ENCODE measurements around the gene EPHA6. TPM values are rescaled to one million over a fixed set of nuclear protein-coding genes. Genes with fewer than 3 reads are reported as not detected.

Gene EPHA6
- total and polyA plus RNA-seq, 2 donors (not counting 1 experiment from before 2014, with no cell fraction given), result under 0.01 TPM; not detected in 1

- H3K79me2 ChIP-seq (ENCODE audit: control insufficient read depth, insufficient read depth, low read length), result no peaks in the 10 kb centered on the region
- no peaks in the 10 kb centered on the region for H3K4me1 ChIP-seq (ENCODE audit: control insufficient read depth, extremely low read depth, insufficient read depth, low read length)
- H4K20me1 ChIP-seq (ENCODE audit: control insufficient read depth, extremely low read depth, insufficient read depth, low read length), result no peaks in the 10 kb centered on the region
- no peak overlapping the region for H3K27ac ChIP-seq (ENCODE audit: insufficient read depth, low read length)
- H3K9ac ChIP-seq (ENCODE audit: insufficient read depth, low read length), result no peak overlapping the region
- TF ChIP-seq CTCF (conservative IDR thresholded peaks at IDR 0.05 in 1 of 2, IDR thresholded peaks at IDR 0.05 in 1 of 2; ENCODE audit: low read depth in 1 of 2, low read length in 2 of 2) (peak in 1 of 2 donors; percentile 5), EZH2 (IDR thresholded peaks at IDR 0.05; ENCODE audit: low read length, missing control alignments) (no peak)
- DNase-seq (ENCODE audit: low read depth in 2 of 2), result no peak
- H3K27me3 ChIP-seq (ENCODE audit: control insufficient read depth, insufficient read depth, low read length), result no peaks in the 10 kb centered on the region
- H2AFZ ChIP-seq (ENCODE audit: low read length), result no peak overlapping the region
- no peak overlapping the region for H3K4me3 ChIP-seq (replicated peaks in 1 of 4; ENCODE audit: control extremely low read depth in 1 of 4, insufficient read depth in 1 of 4, low read depth in 3 of 4, low read length in 4 of 4)
- no peaks in the 10 kb centered on the region for H3K9me3 ChIP-seq (ENCODE audit: control insufficient read depth, insufficient read depth, low read depth, low read length)
- no peaks in the 10 kb centered on the region for H3K36me3 ChIP-seq (ENCODE audit: control insufficient read depth, insufficient read depth, low read length)
- H3K4me2 ChIP-seq (ENCODE audit: extremely low read depth, insufficient read depth, low read length), result no peak overlapping the region
Measured at GRCh38 chr3:97256060-97256459, 441.7 kb downstream of the EPHA6 start.

- H3K36me3 ChIP-seq (ENCODE audit: control insufficient read depth, insufficient read depth, low read length), result no peaks in the 10 kb centered on the region
- no peak for TF ChIP-seq EZH2 (IDR thresholded peaks at IDR 0.05; ENCODE audit: low read length, missing control alignments)
- no peak for TF ChIP-seq CTCF (conservative IDR thresholded peaks at IDR 0.05 in 1 of 2, IDR thresholded peaks at IDR 0.05 in 1 of 2; ENCODE audit: low read depth in 1 of 2, low read length in 2 of 2)
- H3K79me2 ChIP-seq (ENCODE audit: control insufficient read depth, insufficient read depth, low read length), result no peaks in the 10 kb centered on the region
- no peak overlapping the region for H2AFZ ChIP-seq (ENCODE audit: low read length)
- no peaks in the 10 kb centered on the region for H3K9me3 ChIP-seq (ENCODE audit: control insufficient read depth, insufficient read depth, low read depth, low read length)
- no peak overlapping the region for H3K4me3 ChIP-seq (replicated peaks in 1 of 4; ENCODE audit: control extremely low read depth in 1 of 4, insufficient read depth in 1 of 4, low read depth in 3 of 4, low read length in 4 of 4)
- no peaks in the 10 kb centered on the region for H3K27me3 ChIP-seq (ENCODE audit: control insufficient read depth, insufficient read depth, low read length)
- no peak overlapping the region for H3K4me2 ChIP-seq (ENCODE audit: extremely low read depth, insufficient read depth, low read length)
- no peaks in the 10 kb centered on the region for H3K4me1 ChIP-seq (ENCODE audit: control insufficient read depth, extremely low read depth, insufficient read depth, low read length)
- no peak overlapping the region for H3K9ac ChIP-seq (ENCODE audit: insufficient read depth, low read length)
- H4K20me1 ChIP-seq (ENCODE audit: control insufficient read depth, extremely low read depth, insufficient read depth, low read length), result no peaks in the 10 kb centered on the region
- no peak overlapping the region for H3K27ac ChIP-seq (ENCODE audit: insufficient read depth, low read length)
- no peak for DNase-seq (ENCODE audit: low read depth in 2 of 2)
Measured at GRCh38 chr3:97257942-97258697, 443.7 kb downstream of the EPHA6 start.

- Histone ChIP-seq H2AFZ (ENCODE audit: low read length) (no peak overlapping the region), H3K4me1 (ENCODE audit: control insufficient read depth, extremely low read depth, insufficient read depth, low read length) (no peaks in the 10 kb centered on the region), H3K36me3 (ENCODE audit: control insufficient read depth, insufficient read depth, low read length) (no peaks in the 10 kb centered on the region), H3K4me2 (ENCODE audit: extremely low read depth, insufficient read depth, low read length) (no peak overlapping the region), H4K20me1 (ENCODE audit: control insufficient read depth, extremely low read depth, insufficient read depth, low read length) (no peaks in the 10 kb centered on the region), H3K27ac (ENCODE audit: insufficient read depth, low read length) (no peak overlapping the region), H3K9me3 (ENCODE audit: control insufficient read depth, insufficient read depth, low read depth, low read length) (no peaks in the 10 kb centered on the region), H3K27me3 (ENCODE audit: control insufficient read depth, insufficient read depth, low read length) (no peaks in the 10 kb centered on the region), H3K79me2 (ENCODE audit: control insufficient read depth, insufficient read depth, low read length) (no peaks in the 10 kb centered on the region), H3K9ac (ENCODE audit: insufficient read depth, low read length) (no peak overlapping the region), H3K4me3 (replicated peaks in 1 of 4; ENCODE audit: control extremely low read depth in 1 of 4, insufficient read depth in 1 of 4, low read depth in 3 of 4, low read length in 4 of 4) (no peak overlapping the region)
- DNase-seq (ENCODE audit: low read depth in 2 of 2), result no peak
- TF ChIP-seq CTCF (conservative IDR thresholded peaks at IDR 0.05 in 1 of 2, IDR thresholded peaks at IDR 0.05 in 1 of 2; ENCODE audit: low read depth in 1 of 2, low read length in 2 of 2) (no peak), EZH2 (IDR thresholded peaks at IDR 0.05; ENCODE audit: low read length, missing control alignments) (no peak)
Measured at GRCh38 chr3:97259263-97259662, 444.9 kb downstream of the EPHA6 start.
